Ovary (tissue), 9 donors: ENCODE measurements around the gene CENPC. TPM values are rescaled to one million over a fixed set of nuclear protein-coding genes. Genes with fewer than 3 reads are reported as not detected.
"Not testable (repeated sequence)": the region's sequence is repeated elsewhere in the genome, so short reads cannot be mapped to it uniquely, and the experiment has no call there.

ENCODE experiments used
- DNase-seq, 5 donors: peaks; one replicate each; pipeline ENCODE4 v3.0.0-alpha.2; 2019 to 2020
- H3K27ac ChIP-seq, 2 donors: fragments of 200-600 bp; one replicate each; pipeline versions ENCODE4 v1.5.1 to v1.8.0; 2019 to 2022
- H3K27me3 ChIP-seq: fragments of 200-600 bp; one replicate; pipeline ENCODE4 v1.8.0; 2022
- H3K36me3 ChIP-seq: fragments of 200-600 bp; sonication (generic); one replicate; pipeline ENCODE4 v1.5.1; 2019
- H3K4me1 ChIP-seq: one replicate; pipeline ENCODE4 v1.8.1; 2013; ENCODE audit warnings: mild to moderate bottlenecking, moderate library complexity; ENCODE audit not compliant: insufficient read depth
- H3K4me3 ChIP-seq: fragments of 200-600 bp; sonication (generic); one replicate; pipeline ENCODE4 v1.5.1; 2017
- H3K9me3 ChIP-seq, 2 donors: fragments of 200-600 bp in 1 of 2; sonication (generic) in 1 of 2; one replicate each; pipeline versions ENCODE4 v1.5.1 to v1.8.1; 2013 to 2019; ENCODE audit warnings: mild to moderate bottlenecking in 1 of 2, moderate library complexity in 1 of 2
- EP300 ChIP-seq: sonication (generic); formaldehyde crosslinking; IDR thresholded peaks from one replicate; pipeline ENCODE4 v1.6.1; 2017; ENCODE audit warnings: antibody characterized with exemption
- POLR2A ChIP-seq: fragments of 450-650 bp; IDR thresholded peaks from one replicate; pipeline ENCODE4 v1.6.1; 2017; ENCODE audit warnings: antibody characterized with exemption, mild to moderate bottlenecking, moderate library complexity
- WGBS, 3 donors: extraction: QIAGEN DNeasy Blood & Tissue Kit in 1 of 3; methylation state at CpG; one replicate each; pipeline versions ENCODE4 v1.1.5 to v1.1.7; 2013 to 2017; 5-methylcytosine and 5-hydroxymethylcytosine counted together
- intact Hi-C, 4 donors: fragments of 100-400 bp; cut with DNase I; formaldehyde crosslinking; loops; one replicate each; pipeline versions ENCODE4 v1.11.0 to v1.15.1; 2022 to 2023
- polyA plus RNA-seq, 2 donors: library from polyadenylated mRNA; stranded (reverse); fragments of 200-250 nt in 1 of 2; fragments of 350-450 nt in 1 of 2; fragmentation: Illumina TruSeq in 1 of 2; extraction: RNeasy Lipid Tissue Mini Kit (QIAGEN cat#74804) in 1 of 2; gene quantifications; one replicate each; pipeline ENCODE4 v1.2.3, GENCODE V29; 2013 to 2014
- total RNA-seq, 7 donors: library from RNA; depleted of rRNA in 2 of 7; stranded (reverse); fragments of >200 nt in 2 of 7; fragmentation: NEBNext Ultra II Directional in 3 of 7; extraction: Animal tissue kit (Norgen Biotek cat#: 25700) in 3 of 7; gene quantifications; one replicate each; pipeline versions ENCODE4 v1.1.0 to v1.2.4, GENCODE V29; 2016 to 2023
- TF ChIP-seq, protein P1 (sequence below), 3 donors: fragments of 450-650 bp in 2 of 3; fragments of 200-600 bp in 1 of 3; IDR thresholded peaks; one replicate each; pipeline versions ENCODE4 v1.5.1 to v1.8.0; 2016 to 2022; ENCODE audit warnings: antibody characterized with exemption in 3 of 3, mild to moderate bottlenecking in 1 of 3
- donor health status: DM: no; HTN: no; CAD: no; lungs with moderate emphysema.
- donor health status: DM: no; HTN: no; CAD: no.
- donor health status: Bipolar disorder and iron deficiency.
- donor health status: DM: yes; HTN: yes; CAD: no.
- donor health status: DM: no; HTN: no; CAD: no.
- donor health status: DM: yes; HTN: yes; CAD: no.

The CENPC gene
- total and polyA plus RNA-seq, 9 donors = 9.8 to 46.7 (median 27.7) TPM

- H3K27me3 ChIP-seq = no peaks in the 10 kb centered on the region
- no peak for DNase-seq
- H3K4me1 ChIP-seq = no peaks in the 10 kb centered on the region
- H3K27ac ChIP-seq = no peak within 1 kb of the TSS
- intact Hi-C loops = no loop called here
- no peaks in the 10 kb centered on the region for H3K9me3 ChIP-seq
- no peak within 1 kb of the TSS for H3K4me3 ChIP-seq
- H3K36me3 ChIP-seq = no peaks in the 10 kb centered on the region
- 79 to 89% (median 88%) methylated on average over 4 of the region's 4 CpGs for WGBS, 3 donors
- TF ChIP-seq, protein P1, sequence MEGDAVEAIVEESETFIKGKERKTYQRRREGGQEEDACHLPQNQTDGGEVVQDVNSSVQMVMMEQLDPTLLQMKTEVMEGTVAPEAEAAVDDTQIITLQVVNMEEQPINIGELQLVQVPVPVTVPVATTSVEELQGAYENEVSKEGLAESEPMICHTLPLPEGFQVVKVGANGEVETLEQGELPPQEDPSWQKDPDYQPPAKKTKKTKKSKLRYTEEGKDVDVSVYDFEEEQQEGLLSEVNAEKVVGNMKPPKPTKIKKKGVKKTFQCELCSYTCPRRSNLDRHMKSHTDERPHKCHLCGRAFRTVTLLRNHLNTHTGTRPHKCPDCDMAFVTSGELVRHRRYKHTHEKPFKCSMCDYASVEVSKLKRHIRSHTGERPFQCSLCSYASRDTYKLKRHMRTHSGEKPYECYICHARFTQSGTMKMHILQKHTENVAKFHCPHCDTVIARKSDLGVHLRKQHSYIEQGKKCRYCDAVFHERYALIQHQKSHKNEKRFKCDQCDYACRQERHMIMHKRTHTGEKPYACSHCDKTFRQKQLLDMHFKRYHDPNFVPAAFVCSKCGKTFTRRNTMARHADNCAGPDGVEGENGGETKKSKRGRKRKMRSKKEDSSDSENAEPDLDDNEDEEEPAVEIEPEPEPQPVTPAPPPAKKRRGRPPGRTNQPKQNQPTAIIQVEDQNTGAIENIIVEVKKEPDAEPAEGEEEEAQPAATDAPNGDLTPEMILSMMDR (IDR thresholded peaks at IDR 0.05) = no peak
- no peak for TF ChIP-seq EP300
- TF ChIP-seq POLR2A = no peak
These were observed 13.2 kb upstream of the CENPC start, which contains the start of gene STAP1 for GRCh38 chr4:67558493-67558892. Gene STAP1 (plus strand): TSS chr4:67558727. CDS start chr4:67558810, 83 bp downstream.

DNA sequence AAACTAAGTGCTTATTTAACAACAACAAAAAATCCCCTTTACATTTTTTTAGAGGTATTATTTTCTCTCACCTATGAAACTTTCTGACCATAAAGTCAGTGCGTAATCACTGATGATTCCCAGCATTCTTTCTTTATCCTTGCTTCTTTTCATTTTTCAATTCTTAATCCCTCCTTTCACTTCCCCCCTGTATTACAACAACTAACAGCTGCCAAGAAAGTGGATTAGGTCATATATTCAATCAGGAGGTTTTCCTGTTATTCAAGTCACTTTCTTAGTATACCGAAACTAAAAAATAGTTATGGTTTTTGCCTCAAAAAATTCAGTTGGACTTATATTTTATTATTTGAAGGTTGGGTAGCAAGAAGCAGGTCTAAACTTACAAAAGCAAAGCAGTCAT, 11.1 kb upstream of the CENPC start:
- DNase-seq = no peak
- intact Hi-C loops = no loop called here
- WGBS, 3 donors = 55 to 73% (median 57%) methylated on average over 2 of the region's 2 CpGs
- no peaks in the 10 kb centered on the region for H3K9me3 ChIP-seq
- no peak overlapping the region for H3K4me3 ChIP-seq
- no peaks in the 10 kb centered on the region for H3K36me3 ChIP-seq
- no peak overlapping the region for H3K27ac ChIP-seq
- no peaks in the 10 kb centered on the region for H3K27me3 ChIP-seq
- TF ChIP-seq, protein P1 (IDR thresholded peaks at IDR 0.05) = no peak
- no peak for TF ChIP-seq POLR2A
- H3K4me1 ChIP-seq = no peaks in the 10 kb centered on the region

DNA sequence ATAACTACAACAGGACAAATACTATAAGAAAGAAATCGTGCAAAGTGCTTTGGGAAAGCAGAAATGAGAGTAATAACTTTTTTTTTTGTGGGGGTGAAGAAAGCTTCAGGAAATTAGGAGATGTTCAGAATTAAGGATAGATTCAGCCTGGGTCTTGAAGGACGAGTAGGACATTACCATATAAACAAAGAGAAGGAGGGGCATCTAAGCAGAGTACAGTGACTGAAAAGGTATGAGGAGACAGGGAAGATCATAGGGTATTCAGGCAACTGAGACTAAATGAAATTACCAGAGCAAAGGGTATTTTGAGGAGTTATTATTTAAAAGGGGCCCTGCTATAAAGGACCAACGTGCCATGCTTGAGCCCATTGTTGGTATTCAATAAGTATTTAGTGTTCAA, 10.1 kb upstream of the CENPC start:
- WGBS, 3 donors = 73 to 78% (median 75%) methylated on average over 3 of the region's 3 CpGs
- H3K4me3 ChIP-seq = no peak overlapping the region
- DNase-seq = no peak
- no peaks in the 10 kb centered on the region for H3K36me3 ChIP-seq
- H3K27me3 ChIP-seq = no peaks in the 10 kb centered on the region
- no peaks in the 10 kb centered on the region for H3K4me1 ChIP-seq
- TF ChIP-seq, protein P1 (IDR thresholded peaks at IDR 0.05) = no peak
- TF ChIP-seq EP300 (no peak), POLR2A (no peak)
- H3K9me3 ChIP-seq = no peaks in the 10 kb centered on the region
- intact Hi-C loops = no loop called here
- H3K27ac ChIP-seq = no peak overlapping the region

GRCh38 chr4:67554096-67554495, 8.8 kb upstream of the CENPC start:
- intact Hi-C loops = no loop called here
- Histone ChIP-seq H3K4me1 (no peaks in the 10 kb centered on the region), H3K27ac (no peak overlapping the region), H3K4me3 (no peak overlapping the region), H3K36me3 (no peaks in the 10 kb centered on the region), H3K27me3 (no peaks in the 10 kb centered on the region), H3K9me3 (no peaks in the 10 kb centered on the region)
- TF ChIP-seq POLR2A (no peak), EP300 (no peak)
- TF ChIP-seq, protein P1 (IDR thresholded peaks at IDR 0.05) = no peak
- no peak for DNase-seq
- WGBS, 3 donors = 91 to 95% (median 95%) methylated on average over 3 of the region's 3 CpGs

DNA sequence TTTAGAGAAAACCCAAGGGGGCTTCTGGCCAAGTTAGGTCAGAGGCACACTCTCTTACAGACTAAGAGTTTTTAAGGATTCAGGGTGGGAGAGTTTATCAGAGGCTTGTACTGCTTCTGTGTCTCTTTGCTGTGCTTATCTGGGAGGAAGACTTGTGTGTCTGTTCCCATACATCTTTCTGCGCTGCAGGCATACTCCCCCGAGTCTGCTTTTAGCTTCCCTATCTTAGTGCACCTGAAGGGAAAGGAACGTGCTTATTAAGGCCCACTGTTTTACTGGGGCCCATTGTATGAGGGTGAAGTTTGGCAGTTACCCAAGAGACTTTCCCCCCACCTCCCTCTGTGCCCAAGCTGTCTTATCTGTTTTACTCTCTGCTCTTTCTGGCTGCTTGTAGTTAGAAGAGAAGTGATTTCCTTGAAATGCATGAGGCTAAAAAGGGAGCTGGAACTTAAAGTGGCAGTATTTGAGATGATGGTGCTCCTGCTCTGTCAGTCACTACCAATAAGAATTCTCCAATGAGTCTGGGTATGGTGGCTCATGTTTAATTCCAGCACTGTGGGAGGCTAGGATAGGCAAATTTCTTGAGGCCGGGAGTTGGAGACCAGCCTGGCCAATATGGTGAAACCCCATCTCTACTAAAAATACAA, 7.0 kb upstream of the CENPC start:
- H3K27ac ChIP-seq, H3K9me3 ChIP-seq, H3K4me1 ChIP-seq, H3K27me3 ChIP-seq, intact Hi-C loops, DNase-seq, H3K36me3 ChIP-seq, H3K4me3 ChIP-seq: not testable (repeated sequence)
- 48 to 60% (median 59%) methylated on average over 4 of the region's 4 CpGs for WGBS, 3 donors
